ENCODE results near the gene ZBTB33.

DNA sequence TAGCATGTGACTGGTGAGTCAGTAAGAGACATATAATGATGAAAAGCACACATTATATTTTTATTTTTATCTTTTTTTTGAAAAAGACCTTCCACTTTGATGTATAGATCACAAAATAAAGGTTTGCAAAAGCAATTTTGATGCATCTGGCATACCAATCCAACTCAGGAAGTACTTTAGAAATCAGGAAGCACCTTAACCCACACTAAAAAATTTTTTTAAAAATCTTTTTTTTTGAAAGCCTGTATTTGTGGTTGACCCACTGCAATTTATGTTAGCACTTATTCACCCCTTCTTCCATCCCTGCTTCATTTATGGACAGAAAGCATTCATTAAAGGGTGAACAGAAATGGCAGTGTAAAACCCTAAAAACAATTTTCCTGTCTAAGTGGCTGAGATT, 44.0 kb downstream of the ZBTB33 start:
- TF ChIP-seq POLR2A (IDR thresholded peaks at IDR 0.05; ENCODE audit: low read length) (no peak), GATA1 (IDR thresholded peaks at IDR 0.05; ENCODE audit: low read depth, low read length) (no peak)

All from erythroblast (primary cell).